K562 (cell line): ENCODE results near the gene OR6C74. TPM values are rescaled to one million over a fixed set of nuclear protein-coding genes. Genes with fewer than 3 reads are reported as not detected.

Source experiments
- ATAC-seq: fragments of 200-7000 bp; cut with Tn5 transposase; 3 replicates; pipeline ENCODE4 v1.9.1; 2020; ENCODE audit warnings: moderate library complexity
- BruUV-seq: library from RNA; stranded (reverse); fragments of 400-500 nt; replicated peaks from 2 replicates; lab custom pipeline; 2021; lab: Mats Ljungman, UMichigan
- CTCF ChIA-PET: fragments of 300-600 bp; formaldehyde crosslinking; extraction: SDS; loops from one replicate; lab custom pipeline; 2021; ENCODE audit warnings: low intra/inter-chr PET ratio; lab: Yijun Ruan, JAX
- POLR2A ChIA-PET: fragments of 300-600, 350-650 bp; sonication (Branson Sonifier 250); formaldehyde crosslinking; extraction: SDS; loops from one replicate; lab custom pipeline; 2021; ENCODE audit warnings: antibody characterized with exemption, inconsistent platforms; lab: Yijun Ruan, JAX
- DNase-seq, 4 experiments: peaks; one replicate each; pipeline versions ENCODE4 v3.0.0 to v3.0.0-alpha.2; 2011 to 2018; ENCODE audit warnings: low spot score in 3 of 4, mixed read lengths in 3 of 4; ENCODE audit errors: extremely low read depth in 1 of 4
- FAIRE-seq: peaks from 2 replicates; lab custom pipeline; 2011; peaks lifted over from hg19 to GRCh38; lab: Jason Lieb, UNC
- H2AFZ ChIP-seq: 2 replicates; pipeline ENCODE4 v1.6.0; 2011; ENCODE audit warnings: low read depth, low read length, control low read depth, inconsistent platforms
- H3K27ac ChIP-seq: fragments of 200-600 bp; 3 replicates; pipeline ENCODE4 v1.8.0; 2011; ENCODE audit warnings: low read depth, mild to moderate bottlenecking, control low read depth, inconsistent platforms, low read length, moderate library complexity, mixed read lengths; ENCODE audit errors: extremely low read depth
- H3K27me3 ChIP-seq, 2 experiments: fragments of 300-600 bp in 1 of 2; 2 replicates in 1 of 2; 3 replicates in 1 of 2; pipeline versions ENCODE4 v1.6.0 to v1.8.0; 2011; ENCODE audit warnings: inconsistent platforms in 2 of 2, low read length in 2 of 2, mild to moderate bottlenecking in 1 of 2, mixed read lengths in 1 of 2, moderate library complexity in 1 of 2; ENCODE audit not compliant: control insufficient read depth in 2 of 2, insufficient read depth in 2 of 2
- H3K36me3 ChIP-seq: fragments of 300-600 bp; 3 replicates; pipeline ENCODE4 v1.8.0; 2011; ENCODE audit warnings: mild to moderate bottlenecking, low read length, inconsistent platforms; ENCODE audit not compliant: control insufficient read depth, insufficient read depth
- H3K4me1 ChIP-seq, 2 experiments: fragments of 200-600 bp in 1 of 2; replicated peaks in 1 of 2; 2 replicates in 1 of 2; 3 replicates in 1 of 2; pipeline versions ENCODE4 v1.5.1 to v1.8.0; 2011; ENCODE audit warnings: inconsistent platforms in 2 of 2, low read length in 2 of 2, mild to moderate bottlenecking in 1 of 2, mixed read lengths in 1 of 2, moderate library complexity in 1 of 2; ENCODE audit not compliant: control insufficient read depth in 2 of 2, insufficient read depth in 2 of 2
- H3K4me2 ChIP-seq: 2 replicates; pipeline ENCODE4 v1.6.1; 2011; ENCODE audit warnings: low read length, control low read depth, inconsistent platforms, mixed read lengths; ENCODE audit not compliant: insufficient read depth
- H3K4me3 ChIP-seq: fragments of 200-600 bp; sonication (generic), shearing (Covaris generic); 2 replicates; pipeline ENCODE4 v1.5.1; 2016; ENCODE audit warnings: control low read depth, inconsistent platforms
- H3K79me2 ChIP-seq: fragments of 200-600 bp; 3 replicates; pipeline ENCODE4 v1.8.0; 2011; ENCODE audit warnings: low read length, inconsistent platforms; ENCODE audit not compliant: control insufficient read depth, insufficient read depth
- H3K9ac ChIP-seq, 2 experiments: 2 replicates each; pipeline versions ENCODE4 v1.6.0 to v1.6.1; 2011; ENCODE audit warnings: low read depth in 2 of 2, low read length in 2 of 2, control low read depth in 1 of 2, inconsistent platforms in 1 of 2, mild to moderate bottlenecking in 1 of 2, mixed read lengths in 1 of 2; ENCODE audit not compliant: insufficient read depth in 1 of 2
- H3K9me1 ChIP-seq: one replicate; pipeline ENCODE4 v1.6.0; 2011; ENCODE audit warnings: inconsistent platforms, mild to moderate bottlenecking, low read length, moderate library complexity; ENCODE audit not compliant: control insufficient read depth, insufficient read depth
- H3K9me3 ChIP-seq: replicated peaks from 2 replicates; pipeline ENCODE4 v1.5.1; 2011; ENCODE audit warnings: low read depth, low read length, inconsistent platforms; ENCODE audit not compliant: control insufficient read depth, insufficient read depth
- H4K20me1 ChIP-seq: replicated peaks from 2 replicates; pipeline ENCODE4 v1.6.1; 2011; ENCODE audit warnings: low read length, inconsistent platforms, mixed read lengths; ENCODE audit not compliant: control insufficient read depth, insufficient read depth
- CBX2 ChIP-seq: fragments of 200-600 bp; sonication (generic); IDR thresholded peaks from one replicate; pipeline ENCODE4 v1.6.1; 2012; ENCODE audit warnings: mild to moderate bottlenecking, low read length, inconsistent platforms; ENCODE audit not compliant: insufficient read depth, poor library complexity, severe bottlenecking
- GABPA ChIP-seq: fragments of 200-800 bp; sonication (Bioruptor generic); conservative IDR thresholded peaks from 2 replicates; pipeline ENCODE4 v1.6.1; 2016; ENCODE audit warnings: low read depth, missing genetic modification characterization, missing compliant biosample characterization
- NRF1 ChIP-seq, 2 experiments: fragments of 450-650 bp; IDR thresholded peaks in 1 of 2; conservative IDR thresholded peaks in 1 of 2; 2 replicates each; pipeline ENCODE4 v1.6.1; 2014; ENCODE audit warnings: mild to moderate bottlenecking in 2 of 2
- PRPF4 ChIP-seq: fragments of 200-400 bp; formaldehyde crosslinking; IDR thresholded peaks from one replicate; pipeline ENCODE4 v1.6.1; 2017; ENCODE audit warnings: low read length, low read depth, mild to moderate bottlenecking; ENCODE audit not compliant: insufficient read depth, poor library complexity, severe bottlenecking
- RBBP5 ChIP-seq: fragments of 200-600 bp; sonication (generic); IDR thresholded peaks from 2 replicates; pipeline ENCODE4 v1.6.1; 2012; ENCODE audit warnings: borderline replicate concordance, mild to moderate bottlenecking, low read length, control low read depth, inconsistent platforms; ENCODE audit not compliant: insufficient read depth, poor library complexity, severe bottlenecking
- ZNF316 ChIP-seq: fragments of 450-650 bp; IDR thresholded peaks from 2 replicates; pipeline ENCODE4 v1.6.1; 2016
- WGBS: fragments of 100-300 bp; shearing (Covaris generic); methylation state at CpG from one replicate; pipeline ENCODE4 v1.1.6; 2016; ENCODE audit warnings: low coverage, mixed read lengths; ENCODE audit not compliant: insufficient coverage; ENCODE audit errors: missing lambda C conversion rate; 5-methylcytosine and 5-hydroxymethylcytosine counted together
- in situ Hi-C: fragments of 300-500 bp; cut with MboI; formaldehyde crosslinking; loops from 4 replicates; pipeline ENCODE4 v1.15.0; 2018; ENCODE audit warnings: inconsistent platforms, mixed read lengths
- intact Hi-C: fragments of 100-400 bp; cut with micrococcal nuclease; formaldehyde crosslinking; loops from 2 replicates; pipeline ENCODE4 v1.14.2; 2022
- polyA plus RNA-seq, 8 experiments: library from polyadenylated mRNA; depleted of rRNA in 4 of 8; stranded (reverse) in 5 of 8; unstranded in 3 of 8; fragments of >200 nt; fragmentation: Nextera tagmentation in 2 of 8; fragmentation: Illumina TruSeq in 1 of 8; extraction: Ambion mirVana in 2 of 8; extraction: Trizol in 1 of 8; gene quantifications; 2 replicates each; pipeline versions ENCODE4 v1.2.1 to v1.2.3, GENCODE V29; 2011 to 2014; ENCODE audit warnings: inconsistent platforms in 1 of 8, missing spikeins in 1 of 8
- total RNA-seq, 7 experiments: library from RNA; depleted of rRNA in 6 of 7; stranded (reverse); fragments of >200 nt in 6 of 7; fragmentation: Illumina TruSeq in 2 of 7; extraction: Trizol in 2 of 7; gene quantifications; 2 replicates each; pipeline versions ENCODE4 v1.2.1 to v1.2.3, GENCODE V29; 2011 to 2021; ENCODE audit warnings: low replicate concordance in 1 of 7
- TF ChIP-seq, protein P1 (sequence below): fragments of 450-650 bp; IDR thresholded peaks from 2 replicates; pipeline ENCODE4 v1.6.1; 2014; ENCODE audit warnings: low read depth, mild to moderate bottlenecking, moderate library complexity, borderline replicate concordance
- TF ChIP-seq, protein P2 (sequence below): IDR thresholded peaks from 3 replicates; pipeline ENCODE4 v1.6.1; 2011; ENCODE audit warnings: borderline replicate concordance, mild to moderate bottlenecking, moderate library complexity; ENCODE audit not compliant: insufficient read length; ENCODE audit errors: extremely low read depth
- TF ChIP-seq, protein P3 (sequence below): fragments of 250-450 bp; sonication (Bioruptor Pico); IDR thresholded peaks from 2 replicates; pipeline ENCODE4 v1.4.0; 2020
- TF ChIP-seq, protein P4 (sequence below): fragments of 250-450 bp; sonication (Bioruptor Pico); IDR thresholded peaks from 2 replicates; pipeline ENCODE4 v1.4.0; 2020

Gene OR6C74
- total and polyA plus RNA-seq, 9 of the 15 experiments (the other 6 are each of a cell fraction or from before 2014, with no cell fraction given), result not detected

DNA sequence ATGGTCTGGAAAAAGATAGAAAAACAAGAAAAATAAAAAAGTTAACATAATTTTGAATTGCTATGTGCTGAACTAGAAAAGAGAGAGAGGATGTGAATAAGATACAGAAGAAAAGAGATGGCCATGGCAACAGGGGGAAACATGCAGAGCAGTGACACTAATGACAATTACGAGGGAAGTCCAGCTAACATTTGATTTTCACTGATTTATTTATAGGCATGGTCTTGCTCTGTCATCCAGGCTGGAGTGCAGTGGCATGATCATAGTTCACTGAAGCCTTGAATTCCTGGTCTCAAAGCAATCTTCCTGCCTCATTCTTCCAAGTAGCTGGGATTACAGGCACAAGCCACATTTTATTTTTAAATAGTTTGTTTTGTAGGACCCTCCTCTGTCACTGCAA is 1.8 kb downstream of the OR6C74 start:
- intact Hi-C loops (no loop called here), in situ Hi-C loops (no loop called here)
- Histone ChIP-seq H3K9ac (no peak overlapping the region), H3K9me3 (no peaks in the 10 kb centered on the region), H3K4me3 (no peak overlapping the region), H3K27me3 (peaks cover 0 to 13% of the 10 kb centered on the region in 2 experiments; a peak in 1 of 5 replicates), H3K4me2 (no peak overlapping the region), H2AFZ (no peak overlapping the region), H3K79me2 (no peaks in the 10 kb centered on the region), H3K27ac (no peak overlapping the region), H3K36me3 (no peaks in the 10 kb centered on the region), H3K4me1 (no peaks in the 10 kb centered on the region), H3K9me1 (no peaks in the 10 kb centered on the region), H4K20me1 (no peaks in the 10 kb centered on the region)
- ATAC-seq (no peak), FAIRE-seq (no peak), DNase-seq (no peak)
- POLR2A ChIA-PET, result no interaction called here
- BruUV-seq, result no TSS peak
- CTCF ChIA-PET, result no interaction called here
- 0% methylated on average over 1 of the region's 1 CpG for WGBS
- TF ChIP-seq GABPA (tag), result no peak
- TF ChIP-seq, protein P1, sequence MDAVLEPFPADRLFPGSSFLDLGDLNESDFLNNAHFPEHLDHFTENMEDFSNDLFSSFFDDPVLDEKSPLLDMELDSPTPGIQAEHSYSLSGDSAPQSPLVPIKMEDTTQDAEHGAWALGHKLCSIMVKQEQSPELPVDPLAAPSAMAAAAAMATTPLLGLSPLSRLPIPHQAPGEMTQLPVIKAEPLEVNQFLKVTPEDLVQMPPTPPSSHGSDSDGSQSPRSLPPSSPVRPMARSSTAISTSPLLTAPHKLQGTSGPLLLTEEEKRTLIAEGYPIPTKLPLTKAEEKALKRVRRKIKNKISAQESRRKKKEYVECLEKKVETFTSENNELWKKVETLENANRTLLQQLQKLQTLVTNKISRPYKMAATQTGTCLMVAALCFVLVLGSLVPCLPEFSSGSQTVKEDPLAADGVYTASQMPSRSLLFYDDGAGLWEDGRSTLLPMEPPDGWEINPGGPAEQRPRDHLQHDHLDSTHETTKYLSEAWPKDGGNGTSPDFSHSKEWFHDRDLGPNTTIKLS, result no peak
- TF ChIP-seq CBX2, result no peak
- no peak for TF ChIP-seq RBBP5
- TF ChIP-seq, protein P2, sequence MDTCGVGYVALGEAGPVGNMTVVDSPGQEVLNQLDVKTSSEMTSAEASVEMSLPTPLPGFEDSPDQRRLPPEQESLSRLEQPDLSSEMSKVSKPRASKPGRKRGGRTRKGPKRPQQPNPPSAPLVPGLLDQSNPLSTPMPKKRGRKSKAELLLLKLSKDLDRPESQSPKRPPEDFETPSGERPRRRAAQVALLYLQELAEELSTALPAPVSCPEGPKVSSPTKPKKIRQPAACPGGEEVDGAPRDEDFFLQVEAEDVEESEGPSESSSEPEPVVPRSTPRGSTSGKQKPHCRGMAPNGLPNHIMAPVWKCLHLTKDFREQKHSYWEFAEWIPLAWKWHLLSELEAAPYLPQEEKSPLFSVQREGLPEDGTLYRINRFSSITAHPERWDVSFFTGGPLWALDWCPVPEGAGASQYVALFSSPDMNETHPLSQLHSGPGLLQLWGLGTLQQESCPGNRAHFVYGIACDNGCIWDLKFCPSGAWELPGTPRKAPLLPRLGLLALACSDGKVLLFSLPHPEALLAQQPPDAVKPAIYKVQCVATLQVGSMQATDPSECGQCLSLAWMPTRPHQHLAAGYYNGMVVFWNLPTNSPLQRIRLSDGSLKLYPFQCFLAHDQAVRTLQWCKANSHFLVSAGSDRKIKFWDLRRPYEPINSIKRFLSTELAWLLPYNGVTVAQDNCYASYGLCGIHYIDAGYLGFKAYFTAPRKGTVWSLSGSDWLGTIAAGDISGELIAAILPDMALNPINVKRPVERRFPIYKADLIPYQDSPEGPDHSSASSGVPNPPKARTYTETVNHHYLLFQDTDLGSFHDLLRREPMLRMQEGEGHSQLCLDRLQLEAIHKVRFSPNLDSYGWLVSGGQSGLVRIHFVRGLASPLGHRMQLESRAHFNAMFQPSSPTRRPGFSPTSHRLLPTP, result no peak
- no peak for TF ChIP-seq NRF1 (conservative IDR thresholded peaks at IDR 0.05 in 1 of 2, IDR thresholded peaks at IDR 0.05 in 1 of 2)
- no peak for TF ChIP-seq ZNF316
- TF ChIP-seq, protein P3, sequence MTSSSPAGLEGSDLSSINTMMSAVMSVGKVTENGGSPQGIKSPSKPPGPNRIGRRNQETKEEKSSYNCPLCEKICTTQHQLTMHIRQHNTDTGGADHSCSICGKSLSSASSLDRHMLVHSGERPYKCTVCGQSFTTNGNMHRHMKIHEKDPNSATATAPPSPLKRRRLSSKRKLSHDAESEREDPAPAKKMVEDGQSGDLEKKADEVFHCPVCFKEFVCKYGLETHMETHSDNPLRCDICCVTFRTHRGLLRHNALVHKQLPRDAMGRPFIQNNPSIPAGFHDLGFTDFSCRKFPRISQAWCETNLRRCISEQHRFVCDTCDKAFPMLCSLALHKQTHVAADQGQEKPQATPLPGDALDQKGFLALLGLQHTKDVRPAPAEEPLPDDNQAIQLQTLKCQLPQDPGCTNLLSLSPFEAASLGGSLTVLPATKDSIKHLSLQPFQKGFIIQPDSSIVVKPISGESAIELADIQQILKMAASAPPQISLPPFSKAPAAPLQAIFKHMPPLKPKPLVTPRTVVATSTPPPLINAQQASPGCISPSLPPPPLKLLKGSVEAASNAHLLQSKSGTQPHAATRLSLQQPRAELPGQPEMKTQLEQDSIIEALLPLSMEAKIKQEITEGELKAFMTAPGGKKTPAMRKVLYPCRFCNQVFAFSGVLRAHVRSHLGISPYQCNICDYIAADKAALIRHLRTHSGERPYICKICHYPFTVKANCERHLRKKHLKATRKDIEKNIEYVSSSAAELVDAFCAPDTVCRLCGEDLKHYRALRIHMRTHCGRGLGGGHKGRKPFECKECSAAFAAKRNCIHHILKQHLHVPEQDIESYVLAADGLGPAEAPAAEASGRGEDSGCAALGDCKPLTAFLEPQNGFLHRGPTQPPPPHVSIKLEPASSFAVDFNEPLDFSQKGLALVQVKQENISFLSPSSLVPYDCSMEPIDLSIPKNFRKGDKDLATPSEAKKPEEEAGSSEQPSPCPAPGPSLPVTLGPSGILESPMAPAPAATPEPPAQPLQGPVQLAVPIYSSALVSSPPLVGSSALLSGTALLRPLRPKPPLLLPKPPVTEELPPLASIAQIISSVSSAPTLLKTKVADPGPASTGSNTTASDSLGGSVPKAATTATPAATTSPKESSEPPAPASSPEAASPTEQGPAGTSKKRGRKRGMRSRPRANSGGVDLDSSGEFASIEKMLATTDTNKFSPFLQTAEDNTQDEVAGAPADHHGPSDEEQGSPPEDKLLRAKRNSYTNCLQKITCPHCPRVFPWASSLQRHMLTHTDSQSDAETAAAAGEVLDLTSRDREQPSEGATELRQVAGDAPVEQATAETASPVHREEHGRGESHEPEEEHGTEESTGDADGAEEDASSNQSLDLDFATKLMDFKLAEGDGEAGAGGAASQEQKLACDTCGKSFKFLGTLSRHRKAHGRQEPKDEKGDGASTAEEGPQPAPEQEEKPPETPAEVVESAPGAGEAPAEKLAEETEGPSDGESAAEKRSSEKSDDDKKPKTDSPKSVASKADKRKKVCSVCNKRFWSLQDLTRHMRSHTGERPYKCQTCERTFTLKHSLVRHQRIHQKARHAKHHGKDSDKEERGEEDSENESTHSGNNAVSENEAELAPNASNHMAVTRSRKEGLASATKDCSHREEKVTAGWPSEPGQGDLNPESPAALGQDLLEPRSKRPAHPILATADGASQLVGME (CRISPR knock-in tag), result no peak
- no peak for TF ChIP-seq PRPF4
- TF ChIP-seq, protein P4, sequence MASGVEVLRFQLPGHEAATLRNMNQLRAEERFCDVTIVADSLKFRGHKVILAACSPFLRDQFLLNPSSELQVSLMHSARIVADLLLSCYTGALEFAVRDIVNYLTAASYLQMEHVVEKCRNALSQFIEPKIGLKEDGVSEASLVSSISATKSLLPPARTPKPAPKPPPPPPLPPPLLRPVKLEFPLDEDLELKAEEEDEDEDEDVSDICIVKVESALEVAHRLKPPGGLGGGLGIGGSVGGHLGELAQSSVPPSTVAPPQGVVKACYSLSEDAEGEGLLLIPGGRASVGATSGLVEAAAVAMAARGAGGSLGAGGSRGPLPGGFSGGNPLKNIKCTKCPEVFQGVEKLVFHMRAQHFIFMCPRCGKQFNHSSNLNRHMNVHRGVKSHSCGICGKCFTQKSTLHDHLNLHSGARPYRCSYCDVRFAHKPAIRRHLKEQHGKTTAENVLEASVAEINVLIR (CRISPR knock-in tag), result no peak
